ENCODE data around the gene PHF23. TPM values are rescaled to one million over a fixed set of nuclear protein-coding genes. Genes with fewer than 3 reads are reported as not detected.

PHF23 gene
- total RNA-seq, 1 donor from 2014 or later: 27.4 TPM

- Histone ChIP-seq H3K36me3 (ENCODE audit: control insufficient read depth, insufficient read depth, low read length) (peaks cover 17% of the 10 kb centered on the region), H3K4me3 (ENCODE audit: low read depth, low read length) (no peak overlapping the region), H3K27me3 (ENCODE audit: control insufficient read depth, insufficient read depth, low read length) (no peaks in the 10 kb centered on the region)
- no peak for FAIRE-seq
- DNase-seq (ENCODE audit: low read depth): no peak
- no peak for TF ChIP-seq CTCF (IDR thresholded peaks at IDR 0.05; ENCODE audit: insufficient read depth, low read length, severe bottlenecking)
These were observed 20.5 kb downstream of the PHF23 start for GRCh38 chr17:7218758-7219157.

- no peak for DNase-seq (ENCODE audit: low read depth)
- H3K4me3 ChIP-seq (ENCODE audit: low read depth, low read length): no peak overlapping the region
- FAIRE-seq: no peak
- H3K36me3 ChIP-seq (ENCODE audit: control insufficient read depth, insufficient read depth, low read length): peaks cover 11% of the 10 kb centered on the region
- H3K27me3 ChIP-seq (ENCODE audit: control insufficient read depth, insufficient read depth, low read length): no peaks in the 10 kb centered on the region
- no peak for TF ChIP-seq CTCF (IDR thresholded peaks at IDR 0.05; ENCODE audit: insufficient read depth, low read length, severe bottlenecking)
These were observed 21.1 kb downstream of the PHF23 start for GRCh38 chr17:7218166-7218565.

- no peak for TF ChIP-seq CTCF (IDR thresholded peaks at IDR 0.05; ENCODE audit: insufficient read depth, low read length, severe bottlenecking)
- no peak for FAIRE-seq
- H3K36me3 ChIP-seq (ENCODE audit: control insufficient read depth, insufficient read depth, low read length): peaks cover 5% of the 10 kb centered on the region
- H3K4me3 ChIP-seq (ENCODE audit: low read depth, low read length): peak overlapping the region; percentile 14
- DNase-seq (ENCODE audit: low read depth): no peak
- no peaks in the 10 kb centered on the region for H3K27me3 ChIP-seq (ENCODE audit: control insufficient read depth, insufficient read depth, low read length)
These were observed 21.9 kb downstream of the PHF23 start for GRCh38 chr17:7217113-7217987.

- FAIRE-seq: no peak
- DNase-seq (ENCODE audit: low read depth): no peak
- Histone ChIP-seq H3K4me3 (ENCODE audit: low read depth, low read length) (no peak overlapping the region), H3K36me3 (ENCODE audit: control insufficient read depth, insufficient read depth, low read length) (no peaks in the 10 kb centered on the region), H3K27me3 (ENCODE audit: control insufficient read depth, insufficient read depth, low read length) (no peaks in the 10 kb centered on the region)
- TF ChIP-seq CTCF (IDR thresholded peaks at IDR 0.05; ENCODE audit: insufficient read depth, low read length, severe bottlenecking): no peak
These were observed 22.8 kb downstream of the PHF23 start for GRCh38 chr17:7216242-7217112.

- no peak for FAIRE-seq
- DNase-seq (ENCODE audit: low read depth): no peak
- Histone ChIP-seq H3K4me3 (ENCODE audit: low read depth, low read length) (no peak overlapping the region), H3K36me3 (ENCODE audit: control insufficient read depth, insufficient read depth, low read length) (no peaks in the 10 kb centered on the region), H3K27me3 (ENCODE audit: control insufficient read depth, insufficient read depth, low read length) (no peaks in the 10 kb centered on the region)
- TF ChIP-seq CTCF (IDR thresholded peaks at IDR 0.05; ENCODE audit: insufficient read depth, low read length, severe bottlenecking): no peak
These were observed 23.5 kb downstream of the PHF23 start for GRCh38 chr17:7215652-7216180.
